Kidney glomerular epithelial cell (primary cell): ENCODE measurements around the gene HSF5.
"Not testable (repeated sequence)": the region's sequence is repeated elsewhere in the genome, so short reads cannot be mapped to it uniquely, and the experiment has no call there.

Experiments
- DNase-seq: peaks from one replicate; lab custom pipeline; 2025; lab: John Stamatoyannopoulos, UW

The HSF5 gene

DNA sequence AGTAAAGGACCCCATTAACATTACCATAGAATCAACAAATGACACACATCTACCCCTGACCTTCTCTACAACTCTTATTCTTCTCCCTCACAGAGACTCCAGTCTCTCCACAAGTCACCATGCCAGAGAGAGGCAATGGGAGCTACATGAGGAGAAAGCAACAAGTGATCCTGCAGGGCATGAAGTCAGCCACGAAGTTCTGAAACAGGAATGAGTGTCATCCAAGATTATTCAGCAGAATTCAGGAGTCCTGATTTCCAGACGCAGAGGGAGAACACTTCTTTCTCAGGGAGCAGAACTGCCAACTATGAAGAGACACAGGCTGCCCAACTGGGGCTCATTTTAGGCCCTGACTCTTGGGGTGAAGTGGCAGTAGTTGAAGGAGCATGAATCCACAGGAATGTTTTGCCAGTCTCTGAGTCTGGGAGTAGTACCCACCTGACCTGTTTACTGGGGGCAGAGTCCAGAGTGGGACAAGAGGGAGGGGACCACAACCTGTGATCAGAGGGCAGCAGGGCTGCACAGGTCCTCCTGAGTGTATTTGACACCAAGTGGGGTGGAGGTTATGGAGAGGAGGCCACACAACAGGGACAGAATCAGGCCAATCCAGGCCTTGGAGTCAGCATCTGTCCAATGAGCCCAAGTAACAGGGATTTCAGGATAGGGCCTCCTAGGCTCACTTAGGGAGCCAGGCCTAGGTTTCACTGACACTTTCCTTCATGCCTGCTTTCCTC lies 28.6 kb upstream of the HSF5 start:
- no peak for DNase-seq

DNA sequence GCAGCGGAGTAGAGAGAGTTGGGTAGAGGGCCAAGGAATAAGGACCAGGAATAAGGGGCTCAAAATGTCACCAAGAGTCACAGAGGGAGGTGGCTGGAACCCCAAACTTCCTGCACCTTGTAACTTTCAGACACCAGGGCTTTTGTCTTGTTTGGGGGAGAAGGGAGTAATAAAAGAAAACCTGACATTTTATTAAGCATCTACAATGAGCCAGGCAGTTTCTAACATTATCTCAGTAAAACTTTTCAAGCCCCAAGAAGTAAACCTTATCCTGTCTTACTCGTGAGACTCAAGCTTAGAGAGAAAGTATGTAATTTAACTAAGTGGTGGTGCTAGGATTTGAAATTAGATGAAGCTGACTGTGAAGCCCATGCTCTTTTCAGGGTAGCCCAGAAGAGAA lies 27.1 kb upstream of the HSF5 start:
- no peak for DNase-seq

DNA sequence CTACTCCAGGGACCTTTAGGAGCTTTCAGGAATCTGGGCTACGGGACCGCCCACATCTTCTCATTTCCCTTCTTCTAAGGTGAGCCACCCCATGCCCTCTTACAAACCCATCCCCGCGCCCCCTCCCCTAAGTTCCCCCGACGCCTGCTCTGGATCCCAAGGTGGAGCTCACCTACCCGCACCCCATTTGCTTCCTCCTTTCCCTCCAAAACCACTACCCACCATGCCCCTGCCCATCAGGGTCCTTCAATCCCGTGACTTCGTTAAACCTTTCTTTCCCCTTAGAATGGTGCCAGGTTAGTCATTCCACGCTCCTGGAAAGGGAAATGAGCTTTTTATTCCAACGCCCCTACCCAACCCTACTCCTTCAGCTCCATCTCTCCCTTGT lies 26.6 kb upstream of the HSF5 start:
- DNase-seq = no peak

DNA sequence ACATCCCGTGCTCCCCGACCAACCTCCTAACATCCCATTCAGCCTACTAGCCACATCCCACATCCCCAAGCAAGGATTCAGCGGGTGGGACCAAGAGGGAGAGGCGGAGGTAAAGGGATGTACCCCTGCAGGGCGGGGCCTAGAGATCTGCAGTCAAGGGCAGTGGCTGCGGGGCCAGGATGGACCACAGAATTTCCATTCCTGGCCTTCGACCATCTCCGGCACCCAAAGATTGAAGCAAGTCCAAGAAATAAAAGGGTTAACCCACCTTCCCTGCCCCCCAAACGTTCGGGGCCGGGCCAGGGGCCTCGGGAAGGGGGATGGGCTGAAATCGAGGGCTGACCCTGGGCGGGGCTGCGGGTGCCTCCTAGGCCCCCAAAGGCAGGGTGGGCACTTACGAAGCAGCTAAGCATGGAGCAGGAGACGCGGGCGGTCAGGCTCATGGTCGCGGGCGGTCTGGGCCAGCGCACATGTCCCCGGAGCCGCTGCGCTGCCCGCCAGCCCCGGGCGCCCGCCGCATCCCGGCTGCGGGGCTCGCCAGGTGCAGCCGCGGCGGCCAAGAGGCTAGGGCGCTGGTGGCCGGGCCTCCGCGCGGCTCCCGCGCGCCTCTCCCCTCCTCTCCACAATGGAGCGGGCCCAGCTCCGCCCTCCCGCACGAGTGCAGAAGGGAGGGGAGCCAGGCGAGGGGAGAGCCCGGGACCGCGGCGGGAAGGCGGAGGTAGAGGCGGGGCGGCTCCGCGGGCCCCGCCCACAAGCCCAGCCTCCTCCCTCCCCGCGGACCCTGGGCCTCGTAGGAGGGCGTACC lies 26.0 kb upstream of the HSF5 start, which contains the start of gene MTMR4:
Gene MTMR4 (minus strand): TSS at position 674 of the 805 bp plus-strand sequence. CDS start 231 bp downstream, at position 443.
- DNase-seq = peak; percentile 61

DNA sequence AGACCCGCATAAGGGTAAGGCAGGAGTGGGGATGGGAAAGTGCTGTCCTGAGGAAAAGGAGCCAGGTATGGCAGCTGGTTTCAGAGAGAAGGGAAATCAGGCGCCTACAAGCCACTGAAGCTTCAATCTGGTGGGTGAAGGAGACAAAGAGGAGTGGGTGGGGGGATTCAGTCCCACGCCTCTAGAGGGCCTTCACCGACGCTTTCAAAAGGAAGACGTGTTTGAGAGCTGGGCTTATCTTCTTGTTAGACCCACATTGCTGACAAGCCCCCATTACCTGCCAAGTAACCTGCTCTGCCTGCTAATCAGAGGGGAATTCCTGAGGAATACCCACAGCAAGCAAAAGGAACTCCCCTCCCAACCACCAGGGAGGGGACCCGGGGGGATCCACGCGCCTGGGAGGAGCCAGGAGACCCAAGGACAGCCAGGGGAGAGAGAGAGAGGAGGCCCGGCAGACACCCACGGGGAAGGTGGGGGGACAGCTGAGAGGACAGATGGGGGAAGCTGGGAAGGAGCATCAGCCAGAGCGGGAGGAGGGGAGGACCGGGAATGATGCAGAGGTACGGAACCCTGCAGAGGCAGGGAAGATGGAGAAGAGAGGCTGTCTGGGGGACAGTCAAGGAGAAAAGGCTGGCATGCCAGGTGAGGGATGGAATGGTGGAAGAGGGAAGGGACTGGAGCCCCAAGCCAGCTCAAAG lies 25.2 kb upstream of the HSF5 start:
- no peak for DNase-seq

DNA sequence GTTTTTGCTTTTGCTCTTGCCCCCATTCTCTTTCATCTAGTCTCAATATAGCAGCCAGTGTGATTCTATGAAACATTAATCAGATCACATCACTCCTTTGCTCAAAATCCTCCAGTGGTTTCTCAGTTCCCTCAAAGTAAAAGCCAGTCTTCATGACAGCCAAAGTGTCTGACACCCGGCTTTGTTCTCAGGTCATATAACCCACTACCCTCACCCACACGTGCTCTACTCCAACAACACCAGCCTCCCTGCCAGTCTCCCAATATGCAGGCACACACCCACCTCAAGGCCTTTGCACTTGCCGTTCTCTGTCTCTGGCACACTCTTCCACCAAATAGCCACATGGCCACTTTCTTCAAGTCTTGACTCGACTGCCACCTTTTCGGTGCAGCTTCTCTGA lies 21.9 kb upstream of the HSF5 start:
- DNase-seq = no peak

DNA sequence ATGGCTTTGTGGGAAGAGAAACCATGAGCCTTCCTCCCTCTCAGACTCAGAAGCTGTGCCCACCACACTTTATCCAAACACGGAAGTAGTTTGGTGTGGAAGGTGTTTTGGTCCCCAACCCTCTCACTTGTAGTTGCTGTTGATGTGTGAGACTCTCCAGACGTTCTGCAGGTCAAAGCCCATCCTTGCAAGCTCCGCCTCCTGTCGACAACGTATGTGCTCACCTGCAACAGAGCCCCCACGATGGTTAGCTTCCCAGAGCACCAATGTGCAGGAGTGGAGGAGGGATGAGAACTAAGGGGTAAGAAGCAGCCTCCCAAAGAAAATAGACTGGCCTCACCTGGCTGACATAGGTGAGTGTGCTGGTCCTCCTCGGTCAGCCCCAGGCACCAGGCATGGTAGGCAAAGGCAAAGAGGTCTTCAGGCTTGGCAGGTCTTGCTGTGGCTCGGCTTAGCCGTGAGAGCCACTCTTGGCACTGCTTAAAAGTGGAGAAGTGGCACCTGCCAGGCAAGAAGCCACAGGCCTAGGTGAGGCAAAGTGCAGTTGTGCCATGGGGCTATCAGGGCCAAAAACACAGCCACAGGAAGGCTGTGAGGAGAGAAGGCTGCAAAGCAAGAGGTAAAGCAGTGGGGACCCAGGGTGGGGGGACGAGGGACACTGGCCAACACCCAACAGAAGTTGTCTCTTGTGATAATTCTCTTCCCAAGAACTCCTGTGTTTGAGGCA lies 20.3 kb upstream of the HSF5 start:
- DNase-seq = no peak

DNA sequence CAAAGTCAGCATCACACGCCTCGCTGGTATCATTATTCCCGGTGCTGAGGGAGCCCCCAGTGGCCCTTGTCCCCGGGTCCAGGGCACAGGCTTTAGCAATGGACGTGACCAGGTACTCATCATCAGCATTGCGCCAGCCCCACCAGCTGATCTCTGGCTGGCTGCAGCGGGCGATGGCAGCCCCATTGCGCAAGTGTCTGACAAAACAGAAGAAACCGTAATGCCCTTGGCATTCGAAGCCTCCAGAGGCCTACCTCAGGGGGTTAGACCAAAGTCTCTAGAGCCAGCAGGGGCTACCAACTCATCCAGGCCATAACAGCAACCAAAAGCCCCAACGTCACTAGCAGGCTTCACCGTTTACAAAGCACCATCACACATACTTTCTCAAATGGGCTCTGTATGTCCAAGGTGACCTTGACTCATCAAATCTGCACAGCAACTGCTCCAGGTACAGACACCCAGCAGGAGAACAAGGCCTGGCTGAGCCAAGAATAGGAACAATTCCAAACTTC lies 19.0 kb upstream of the HSF5 start:
- DNase-seq = no peak

DNA sequence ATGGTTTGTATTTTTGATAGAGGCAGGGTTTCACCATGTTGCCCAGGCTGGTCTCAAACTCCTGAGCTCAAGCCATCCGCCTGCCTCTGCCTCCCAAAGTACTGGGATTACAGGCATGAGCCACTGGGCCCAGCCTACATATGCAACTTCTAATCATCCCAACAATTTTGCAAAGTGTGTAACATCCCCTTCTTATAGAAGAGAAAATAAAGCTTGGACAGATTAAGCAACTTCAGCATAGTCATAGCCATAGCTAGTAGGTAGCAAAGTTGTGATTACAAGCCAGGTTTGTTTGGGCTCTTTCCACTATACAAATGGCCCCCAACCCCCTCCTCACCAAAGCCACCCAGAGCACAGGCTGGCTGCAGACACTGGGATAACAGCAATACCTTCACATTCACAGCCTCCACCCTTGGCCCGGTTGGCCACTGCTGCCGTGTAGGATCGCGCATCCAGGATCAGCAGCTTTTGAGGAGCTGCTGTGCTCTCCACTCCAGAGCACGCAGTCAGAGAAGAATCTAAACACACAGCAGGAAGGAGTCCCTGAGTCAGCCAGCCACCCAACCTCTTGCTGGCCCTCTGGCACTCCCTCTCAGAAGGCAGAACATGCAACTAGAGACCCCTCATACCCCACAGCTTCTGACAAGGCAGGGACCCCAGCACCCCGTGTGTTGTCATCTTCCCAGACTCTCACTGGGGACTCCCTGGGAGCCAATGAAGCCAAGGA lies 18.3 kb upstream of the HSF5 start:
- DNase-seq = no peak

DNA sequence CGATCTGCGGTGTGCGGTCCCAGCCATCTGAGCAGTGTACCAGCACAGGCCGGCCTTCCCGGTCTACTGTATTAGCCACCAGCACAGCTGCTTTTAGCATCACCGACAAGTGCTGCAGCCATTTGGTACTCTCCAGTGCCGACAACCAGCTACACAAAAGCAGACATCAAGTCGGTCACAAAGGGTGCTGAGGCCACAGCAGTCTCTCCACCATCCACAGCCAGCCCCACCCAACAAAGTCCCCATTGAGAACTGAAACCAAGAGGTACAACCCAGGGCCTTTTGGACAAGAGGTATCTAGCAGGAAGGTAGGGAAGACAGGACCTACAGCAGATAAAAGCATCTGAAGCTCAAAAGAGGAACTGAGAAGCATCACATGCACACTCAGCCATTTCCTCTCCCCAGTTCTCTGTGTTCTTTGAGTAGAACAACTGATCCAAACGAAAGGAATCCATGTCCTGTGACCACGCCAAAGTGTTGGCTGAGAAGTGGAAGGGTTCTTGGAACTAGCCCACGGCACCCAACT lies 16.7 kb upstream of the HSF5 start:
- no peak for DNase-seq

DNA sequence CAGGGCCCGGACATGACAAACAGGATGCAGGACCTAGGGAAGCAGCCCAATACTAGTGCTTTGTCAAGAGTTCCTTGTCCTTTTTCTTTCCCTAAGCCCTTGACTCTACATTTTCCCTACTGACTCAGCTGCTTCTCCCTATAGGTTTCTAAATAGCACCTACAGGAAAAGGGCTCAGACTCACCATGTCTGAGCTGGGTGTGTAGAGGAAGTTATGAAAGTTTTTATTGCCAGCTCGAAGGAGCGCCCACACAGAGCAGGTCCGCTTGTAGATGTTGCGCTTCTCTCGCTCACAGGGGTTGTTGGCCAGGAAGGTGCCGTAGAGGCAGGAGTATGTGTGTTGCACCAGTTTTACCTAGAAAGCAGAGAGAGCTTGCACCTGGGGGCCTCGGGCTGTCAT lies 15.7 kb upstream of the HSF5 start:
- DNase-seq = no peak

DNA sequence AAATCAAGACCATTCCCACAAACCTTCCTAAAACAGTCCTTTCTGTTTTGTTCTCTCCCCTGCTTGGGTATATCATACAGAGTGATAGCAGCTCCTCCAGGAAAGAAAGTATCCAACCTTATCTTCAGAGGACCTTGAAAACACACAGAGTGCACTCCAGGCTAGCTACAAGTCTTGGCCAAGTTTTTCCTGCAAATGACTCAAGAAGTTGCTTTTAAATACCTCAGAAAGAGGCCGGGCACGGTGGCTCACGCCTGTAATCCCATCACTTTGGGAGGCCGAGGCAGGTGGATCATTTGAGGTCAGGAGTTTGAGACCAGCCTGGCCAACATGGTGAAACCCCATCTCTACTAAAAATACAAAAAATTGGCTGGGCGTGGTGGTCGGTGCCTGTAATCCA lies 14.9 kb upstream of the HSF5 start:
- not testable (repeated sequence) for DNase-seq

DNA sequence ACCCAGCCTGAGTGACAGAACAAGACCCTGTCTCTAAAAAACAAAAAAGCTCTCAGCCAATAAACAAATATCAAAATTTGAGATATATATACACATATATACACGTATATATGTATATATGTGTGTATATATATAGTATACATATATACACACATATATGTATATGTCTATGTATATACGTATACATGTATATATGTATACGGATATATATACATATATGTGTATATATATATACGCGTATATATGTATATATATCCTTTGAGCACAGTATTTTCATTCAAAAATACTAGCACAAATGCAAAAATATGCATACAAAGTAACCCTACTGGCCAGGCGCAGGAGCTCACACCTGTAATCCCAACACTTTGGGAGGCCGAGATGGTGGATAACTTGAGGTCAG lies 13.2 kb upstream of the HSF5 start:
- DNase-seq = no peak

DNA sequence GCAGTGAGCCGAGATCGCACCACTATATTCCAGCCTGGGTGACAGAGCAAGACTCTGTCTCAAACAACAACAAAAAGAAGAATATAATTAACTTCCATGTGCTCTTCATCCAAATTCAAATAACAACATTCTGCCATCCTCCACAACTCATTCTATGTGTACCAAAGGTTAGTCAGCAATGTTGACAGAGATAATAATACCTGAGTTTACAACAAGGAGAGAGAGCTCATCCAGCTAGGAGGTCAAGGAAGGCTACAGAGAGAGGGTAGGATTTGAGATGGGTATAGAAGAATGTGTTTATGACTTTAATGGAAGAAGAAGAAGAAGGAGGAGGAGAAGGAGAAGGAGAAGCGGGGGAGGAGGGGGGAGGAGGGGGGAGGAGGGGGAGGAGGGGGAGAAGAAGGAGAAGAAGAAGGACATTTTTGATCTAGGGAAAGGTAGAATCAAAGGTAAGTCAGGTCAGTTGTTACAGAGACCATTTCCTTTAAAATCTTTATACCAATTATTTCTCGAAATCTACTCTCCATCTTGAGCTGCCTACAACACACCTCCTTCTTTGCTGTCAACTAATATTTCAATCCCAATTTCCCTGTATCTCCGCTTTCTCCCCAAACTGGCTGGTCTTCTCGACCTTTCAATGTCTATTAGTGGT lies 10.1 kb upstream of the HSF5 start:
- no peak for DNase-seq

DNA sequence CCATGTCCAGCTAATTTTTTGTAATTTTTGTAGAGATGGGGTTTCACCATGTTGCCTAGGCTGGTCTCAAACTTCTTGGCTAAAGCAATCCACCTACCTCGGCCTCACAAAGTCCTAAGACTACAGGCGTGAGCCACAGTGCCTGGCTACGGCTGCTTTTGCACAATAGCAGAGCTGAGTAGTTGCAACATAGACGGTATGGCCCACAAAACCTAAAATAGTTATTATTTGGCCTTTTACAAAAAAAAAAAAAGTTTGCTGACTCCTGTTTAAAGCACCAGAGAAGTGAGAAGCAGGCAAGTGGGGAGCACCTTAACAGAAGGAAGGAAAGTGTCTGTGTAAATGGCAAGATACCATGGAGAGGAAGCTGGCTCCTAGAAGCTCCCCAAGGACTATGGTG lies 5.3 kb upstream of the HSF5 start:
- DNase-seq = no peak

DNA sequence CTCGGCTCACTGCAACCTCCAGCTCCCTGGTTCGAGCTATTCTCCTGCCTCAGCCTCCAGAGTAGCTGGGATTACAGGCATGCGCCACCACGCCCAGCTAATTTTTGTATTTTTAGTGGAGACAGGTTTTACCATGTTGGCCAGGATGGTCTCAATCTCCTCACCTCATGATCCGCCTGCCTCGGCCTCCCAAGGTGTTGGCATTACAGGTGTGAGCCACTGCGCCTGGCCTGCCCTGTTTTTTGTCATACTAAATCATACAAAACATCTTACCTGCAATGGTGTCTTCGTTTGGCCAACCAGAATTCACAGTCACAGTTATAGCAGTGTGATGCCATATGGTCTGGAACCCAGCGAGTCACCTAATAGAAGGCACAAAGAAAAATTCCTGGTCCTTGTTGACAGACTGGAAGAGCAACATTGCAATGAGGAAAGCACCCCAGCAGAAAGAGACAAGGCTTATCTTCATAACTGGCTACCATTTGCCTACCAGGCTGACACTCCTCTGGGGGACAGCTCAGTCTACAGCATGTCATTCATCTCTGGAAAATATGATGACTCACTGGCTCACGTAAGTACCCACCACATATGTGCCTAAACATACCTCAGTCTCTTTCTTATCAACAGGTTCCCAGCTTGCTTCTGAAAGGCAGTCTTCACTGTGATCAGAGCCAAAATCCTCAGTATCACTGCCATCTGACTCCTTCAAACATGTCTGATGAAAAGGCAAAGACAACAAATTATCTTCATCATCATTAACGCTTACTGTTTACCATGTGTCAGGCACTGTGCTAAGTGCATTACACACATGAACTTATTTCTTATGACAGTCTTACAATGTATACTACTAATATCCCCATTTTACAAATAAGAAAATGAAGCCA lies 4.3 kb upstream of the HSF5 start:
- DNase-seq = no peak

DNA sequence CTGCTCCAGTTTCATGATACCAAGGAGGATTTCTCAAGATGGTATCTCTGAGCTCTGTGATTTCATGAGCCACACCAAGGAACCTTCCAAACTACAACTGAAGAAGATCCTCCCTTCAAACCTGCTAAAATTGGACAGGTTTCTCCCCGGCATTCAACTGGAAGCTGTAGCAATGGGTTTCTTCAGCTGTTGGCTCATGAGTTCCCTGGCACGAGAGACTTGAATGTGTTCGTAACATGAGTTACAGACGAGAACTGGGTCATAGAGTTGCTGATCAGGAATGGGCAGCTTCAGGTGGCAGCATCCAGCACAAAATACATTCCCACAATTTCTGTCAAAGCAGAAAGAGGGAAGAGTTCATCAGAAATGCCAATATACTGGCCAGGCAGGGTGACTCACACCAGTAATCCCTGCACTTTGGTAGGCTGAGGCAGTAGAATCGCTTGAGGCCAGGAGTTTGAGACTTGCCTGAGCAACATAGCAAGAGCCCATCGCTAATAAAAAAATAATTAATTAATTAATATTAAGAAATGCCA lies 3.4 kb upstream of the HSF5 start:
- no peak for DNase-seq

DNA sequence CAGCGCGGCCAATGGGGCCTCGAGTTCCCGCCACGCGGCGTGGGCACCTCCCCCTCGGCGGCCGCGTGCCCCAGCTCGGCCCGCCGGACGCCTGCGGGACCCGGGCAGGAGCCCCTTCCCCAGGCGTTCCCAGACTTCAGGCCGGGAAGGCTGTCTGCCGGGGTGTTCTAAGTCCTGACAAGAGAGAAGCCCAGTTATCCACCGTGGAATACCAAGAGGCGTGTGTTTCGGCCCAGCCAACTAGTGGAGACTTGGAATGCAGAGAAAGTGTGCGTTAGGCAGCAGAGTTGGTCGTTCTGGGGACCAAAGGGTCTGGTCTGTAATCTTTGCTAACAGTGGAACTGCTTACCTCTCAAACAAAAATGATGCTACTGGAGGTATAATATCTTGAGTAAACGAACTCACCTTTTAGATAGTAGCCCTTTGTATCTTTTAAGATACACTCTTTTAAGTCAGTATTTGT lies 251 bp upstream of the HSF5 start:
- no peak for DNase-seq

DNA sequence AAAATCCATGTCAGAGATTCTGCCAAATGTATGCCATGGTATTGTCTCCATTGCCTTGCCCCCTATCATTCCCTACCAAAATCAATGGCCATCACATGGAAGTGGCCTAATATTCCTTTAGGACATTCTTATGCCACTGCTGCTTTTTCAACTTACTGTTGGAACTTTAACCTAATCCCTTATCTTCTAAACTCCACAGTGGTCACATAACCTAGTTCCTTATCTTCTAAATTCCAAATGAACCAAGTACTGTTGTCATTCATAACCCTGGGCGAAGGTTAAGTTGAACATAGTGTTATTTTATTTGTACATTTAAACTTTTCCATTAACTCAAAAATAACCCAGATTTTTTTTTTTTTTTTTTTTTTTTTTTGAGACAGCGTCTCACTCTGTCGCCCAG lies 3.6 kb downstream of the HSF5 start:
- DNase-seq = no peak
